ENCODE measurements around the gene CCDC57.

DNA sequence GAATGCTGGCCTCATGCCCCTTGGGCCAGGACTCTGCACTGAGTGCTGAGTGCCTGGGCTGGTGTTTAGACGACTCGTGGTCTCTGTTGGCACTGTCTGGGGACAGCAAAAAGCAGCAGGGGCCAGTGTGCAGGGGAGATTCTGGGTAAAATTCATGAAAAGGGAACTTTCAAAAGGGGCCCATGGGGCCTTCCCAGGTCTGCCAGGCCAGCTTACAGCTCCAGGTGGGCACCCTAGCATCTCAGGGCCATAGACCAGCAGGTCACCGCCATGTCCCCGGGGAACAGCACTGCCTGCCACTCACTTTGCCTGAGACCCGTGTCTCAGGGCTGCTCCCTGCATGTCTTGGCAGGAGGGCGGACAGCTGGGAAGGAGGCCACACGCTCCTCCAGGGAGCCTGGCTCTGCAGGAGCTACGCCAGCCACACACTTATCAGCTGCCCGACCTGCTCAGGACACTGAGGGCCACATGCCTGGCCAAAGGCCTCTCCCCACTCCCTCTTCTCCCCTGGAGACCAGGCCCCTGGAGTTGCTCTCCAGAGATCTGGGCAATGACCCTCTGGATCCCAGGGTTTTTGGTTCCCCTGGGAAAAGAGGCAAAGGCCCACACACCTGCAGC is 105.8 kb downstream of the CCDC57 start:
- TF ChIP-seq, protein P1, sequence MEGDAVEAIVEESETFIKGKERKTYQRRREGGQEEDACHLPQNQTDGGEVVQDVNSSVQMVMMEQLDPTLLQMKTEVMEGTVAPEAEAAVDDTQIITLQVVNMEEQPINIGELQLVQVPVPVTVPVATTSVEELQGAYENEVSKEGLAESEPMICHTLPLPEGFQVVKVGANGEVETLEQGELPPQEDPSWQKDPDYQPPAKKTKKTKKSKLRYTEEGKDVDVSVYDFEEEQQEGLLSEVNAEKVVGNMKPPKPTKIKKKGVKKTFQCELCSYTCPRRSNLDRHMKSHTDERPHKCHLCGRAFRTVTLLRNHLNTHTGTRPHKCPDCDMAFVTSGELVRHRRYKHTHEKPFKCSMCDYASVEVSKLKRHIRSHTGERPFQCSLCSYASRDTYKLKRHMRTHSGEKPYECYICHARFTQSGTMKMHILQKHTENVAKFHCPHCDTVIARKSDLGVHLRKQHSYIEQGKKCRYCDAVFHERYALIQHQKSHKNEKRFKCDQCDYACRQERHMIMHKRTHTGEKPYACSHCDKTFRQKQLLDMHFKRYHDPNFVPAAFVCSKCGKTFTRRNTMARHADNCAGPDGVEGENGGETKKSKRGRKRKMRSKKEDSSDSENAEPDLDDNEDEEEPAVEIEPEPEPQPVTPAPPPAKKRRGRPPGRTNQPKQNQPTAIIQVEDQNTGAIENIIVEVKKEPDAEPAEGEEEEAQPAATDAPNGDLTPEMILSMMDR (IDR thresholded peaks at IDR 0.05; ENCODE audit: poor library complexity, severe bottlenecking) = no peak
- TF ChIP-seq EP300 (conservative IDR thresholded peaks at IDR 0.05; ENCODE audit: poor library complexity, severe bottlenecking) (no peak), EZH2 (IDR thresholded peaks at IDR 0.05; ENCODE audit: borderline replicate concordance, insufficient read depth, low read length, poor library complexity, severe bottlenecking) (no peak), POLR2AphosphoS5 (IDR thresholded peaks at IDR 0.05) (no peak), TAF1 (IDR thresholded peaks at IDR 0.05; ENCODE audit: low read depth) (no peak), MXI1 (conservative IDR thresholded peaks at IDR 0.05; ENCODE audit: poor library complexity, severe bottlenecking) (no peak), SMC3 (conservative IDR thresholded peaks at IDR 0.05; ENCODE audit: poor library complexity) (no peak)
- TF ChIP-seq, protein P2, sequence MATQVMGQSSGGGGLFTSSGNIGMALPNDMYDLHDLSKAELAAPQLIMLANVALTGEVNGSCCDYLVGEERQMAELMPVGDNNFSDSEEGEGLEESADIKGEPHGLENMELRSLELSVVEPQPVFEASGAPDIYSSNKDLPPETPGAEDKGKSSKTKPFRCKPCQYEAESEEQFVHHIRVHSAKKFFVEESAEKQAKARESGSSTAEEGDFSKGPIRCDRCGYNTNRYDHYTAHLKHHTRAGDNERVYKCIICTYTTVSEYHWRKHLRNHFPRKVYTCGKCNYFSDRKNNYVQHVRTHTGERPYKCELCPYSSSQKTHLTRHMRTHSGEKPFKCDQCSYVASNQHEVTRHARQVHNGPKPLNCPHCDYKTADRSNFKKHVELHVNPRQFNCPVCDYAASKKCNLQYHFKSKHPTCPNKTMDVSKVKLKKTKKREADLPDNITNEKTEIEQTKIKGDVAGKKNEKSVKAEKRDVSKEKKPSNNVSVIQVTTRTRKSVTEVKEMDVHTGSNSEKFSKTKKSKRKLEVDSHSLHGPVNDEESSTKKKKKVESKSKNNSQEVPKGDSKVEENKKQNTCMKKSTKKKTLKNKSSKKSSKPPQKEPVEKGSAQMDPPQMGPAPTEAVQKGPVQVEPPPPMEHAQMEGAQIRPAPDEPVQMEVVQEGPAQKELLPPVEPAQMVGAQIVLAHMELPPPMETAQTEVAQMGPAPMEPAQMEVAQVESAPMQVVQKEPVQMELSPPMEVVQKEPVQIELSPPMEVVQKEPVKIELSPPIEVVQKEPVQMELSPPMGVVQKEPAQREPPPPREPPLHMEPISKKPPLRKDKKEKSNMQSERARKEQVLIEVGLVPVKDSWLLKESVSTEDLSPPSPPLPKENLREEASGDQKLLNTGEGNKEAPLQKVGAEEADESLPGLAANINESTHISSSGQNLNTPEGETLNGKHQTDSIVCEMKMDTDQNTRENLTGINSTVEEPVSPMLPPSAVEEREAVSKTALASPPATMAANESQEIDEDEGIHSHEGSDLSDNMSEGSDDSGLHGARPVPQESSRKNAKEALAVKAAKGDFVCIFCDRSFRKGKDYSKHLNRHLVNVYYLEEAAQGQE (IDR thresholded peaks at IDR 0.05; ENCODE audit: borderline replicate concordance) = no peak

Data from neural cell (in vitro differentiated cells).